Suprapubic skin (tissue), 4 donors: Measurements from ENCODE around the gene RXRB. TPM values are rescaled to one million over a fixed set of nuclear protein-coding genes. Genes with fewer than 3 reads are reported as not detected.

Experiments used
- DNase-seq, 2 donors: peaks; one replicate each; pipeline ENCODE4 v3.0.0-alpha.2; 2019; ENCODE audit warnings: low spot score in 2 of 2
- H3K27ac ChIP-seq: fragments of 200-600 bp; sonication (generic); one replicate; pipeline ENCODE4 v1.5.1; 2019
- H3K27me3 ChIP-seq: fragments of 200-600 bp; sonication (generic); one replicate; pipeline ENCODE4 v1.5.1; 2019
- H3K36me3 ChIP-seq: fragments of 200-600 bp; sonication (generic); one replicate; pipeline ENCODE4 v1.5.1; 2019
- H3K4me1 ChIP-seq: fragments of 200-600 bp; sonication (generic); one replicate; pipeline ENCODE4 v1.5.1; 2019
- H3K4me3 ChIP-seq: fragments of 200-600 bp; sonication (generic); one replicate; pipeline ENCODE4 v1.5.1; 2019; ENCODE audit warnings: mild to moderate bottlenecking
- H3K9me3 ChIP-seq: fragments of 200-600 bp; sonication (generic); one replicate; pipeline ENCODE4 v1.5.1; 2019
- CTCF ChIP-seq, 2 donors: fragments of 200-600 bp in 1 of 2; fragments of 450-650 bp in 1 of 2; sonication (generic) in 1 of 2; IDR thresholded peaks; one replicate each; pipeline ENCODE4 v1.5.1; 2016 to 2019; ENCODE audit warnings: antibody characterized with exemption in 2 of 2, mild to moderate bottlenecking in 1 of 2, moderate library complexity in 1 of 2
- EP300 ChIP-seq: sonication (generic); formaldehyde crosslinking; IDR thresholded peaks from one replicate; pipeline ENCODE4 v1.6.1; 2017; ENCODE audit warnings: antibody characterized with exemption
- POLR2A ChIP-seq, 2 donors: fragments of 450-650 bp; IDR thresholded peaks; one replicate each; pipeline ENCODE4 v1.6.1; 2017; ENCODE audit warnings: antibody characterized with exemption in 2 of 2, mild to moderate bottlenecking in 2 of 2, moderate library complexity in 2 of 2
- POLR2AphosphoS5 ChIP-seq, 3 donors: sonication (generic); formaldehyde crosslinking; IDR thresholded peaks; one replicate each; pipeline ENCODE4 v1.6.1; 2017; ENCODE audit warnings: antibody characterized with exemption in 3 of 3
- WGBS: methylation state at CpG from one replicate; pipeline ENCODE4 v1.1.5; 2018; 5-methylcytosine and 5-hydroxymethylcytosine counted together
- total RNA-seq, 4 donors: library from RNA; depleted of rRNA; stranded (reverse); fragments of >200 nt; gene quantifications; one replicate each; pipeline ENCODE4 v1.1.0, GENCODE V29; 2016

The RXRB gene
- total RNA-seq, 4 donors from 2014 or later, result 18.6 to 47.9 (median 26.9) TPM

DNA sequence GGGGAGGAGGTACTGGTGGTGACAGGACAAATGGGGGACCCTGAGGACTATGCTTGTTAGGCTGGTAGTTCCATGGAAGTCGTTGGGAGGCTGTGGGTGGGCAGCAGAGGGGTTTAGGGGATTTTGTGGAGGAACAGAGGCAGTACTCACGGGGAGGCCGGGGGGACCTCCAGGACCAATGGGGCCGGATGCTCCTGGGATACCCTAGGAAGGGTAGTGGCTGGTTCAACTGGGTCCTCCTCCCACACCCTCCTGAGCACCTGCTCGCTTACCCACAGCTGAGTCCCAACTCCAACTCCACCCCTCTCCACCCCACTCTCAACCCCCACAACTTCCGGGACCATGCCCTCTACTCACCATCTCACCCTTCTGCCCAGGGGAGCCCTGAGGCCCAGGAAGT lies 34.1 kb downstream of the RXRB start:
- peaks cover 9% of the 10 kb centered on the region for H3K4me1 ChIP-seq
- no peak overlapping the region for H3K27ac ChIP-seq
- TF ChIP-seq POLR2AphosphoS5 (IDR thresholded peaks at IDR 0.05) (no peak), EP300 (no peak), CTCF (IDR thresholded peaks at IDR 0.05) (no peak), POLR2A (IDR thresholded peaks at IDR 0.05) (no peak)
- no peaks in the 10 kb centered on the region for H3K9me3 ChIP-seq
- no peaks in the 10 kb centered on the region for H3K36me3 ChIP-seq
- 84% methylated on average over 6 of the region's 6 CpGs for WGBS
- no peak for DNase-seq
- no peaks in the 10 kb centered on the region for H3K27me3 ChIP-seq
- H3K4me3 ChIP-seq, result no peak overlapping the region

GRCh38 chr6:33165581-33166258 lies 34.7 kb downstream of the RXRB start:
- no peaks in the 10 kb centered on the region for H3K36me3 ChIP-seq
- TF ChIP-seq POLR2A (IDR thresholded peaks at IDR 0.05) (no peak), EP300 (no peak), CTCF (IDR thresholded peaks at IDR 0.05) (no peak), POLR2AphosphoS5 (IDR thresholded peaks at IDR 0.05) (no peak)
- peaks cover 15% of the 10 kb centered on the region for H3K4me1 ChIP-seq
- no peak for DNase-seq
- 87% methylated on average over 9 of the region's 17 CpGs for WGBS
- H3K9me3 ChIP-seq, result no peaks in the 10 kb centered on the region
- H3K27me3 ChIP-seq, result no peaks in the 10 kb centered on the region
- no peak overlapping the region for H3K4me3 ChIP-seq
- H3K27ac ChIP-seq, result no peak overlapping the region

DNA sequence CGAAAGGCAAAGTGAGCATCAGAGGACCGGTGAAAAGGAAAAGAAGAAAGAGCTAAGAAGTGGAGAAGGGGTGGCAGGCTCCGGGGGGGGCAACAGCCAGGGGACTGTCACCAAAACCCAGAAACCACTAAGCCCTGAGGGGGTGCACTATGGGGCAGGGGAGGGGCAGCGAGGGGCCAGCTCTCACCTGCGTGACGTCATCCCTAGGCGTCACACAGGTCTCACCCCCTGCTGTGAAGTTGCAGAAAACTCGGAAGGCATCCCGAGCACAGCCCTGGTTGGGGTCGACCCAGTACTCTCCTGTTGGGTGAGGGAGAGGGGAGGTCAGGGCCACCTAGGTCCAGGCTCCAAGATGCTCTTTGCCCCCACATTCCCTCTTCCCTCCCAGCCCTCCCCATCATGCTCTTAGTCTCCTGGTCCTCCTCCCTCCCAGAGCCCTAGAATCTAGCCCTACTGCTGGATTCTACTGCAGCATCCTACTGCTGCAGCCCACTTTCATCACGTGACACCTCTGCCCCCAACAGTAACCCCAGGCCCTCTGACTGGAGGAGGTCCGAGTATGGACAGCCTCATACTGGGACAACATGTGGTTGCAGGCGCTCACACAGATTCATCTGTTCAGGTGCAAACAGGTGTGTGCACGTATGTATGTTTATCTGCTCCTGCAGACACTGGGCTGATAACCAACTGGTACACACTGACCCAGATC lies 35.6 kb downstream of the RXRB start:
- Histone ChIP-seq H3K9me3 (no peaks in the 10 kb centered on the region), H3K27ac (no peak overlapping the region), H3K4me3 (no peak overlapping the region), H3K4me1 (peaks cover 20% of the 10 kb centered on the region), H3K27me3 (no peaks in the 10 kb centered on the region), H3K36me3 (no peaks in the 10 kb centered on the region)
- DNase-seq, result no peak
- WGBS, result 53% methylated on average over 11 of the region's 14 CpGs
- TF ChIP-seq EP300 (no peak), CTCF (IDR thresholded peaks at IDR 0.05) (no peak), POLR2A (IDR thresholded peaks at IDR 0.05) (no peak), POLR2AphosphoS5 (IDR thresholded peaks at IDR 0.05) (no peak)

GRCh38 chr6:33164176-33164575 lies 36.3 kb downstream of the RXRB start:
- peaks cover 20% of the 10 kb centered on the region for H3K4me1 ChIP-seq
- TF ChIP-seq CTCF (IDR thresholded peaks at IDR 0.05), result no peak
- TF ChIP-seq EP300, result no peak
- no peak for TF ChIP-seq POLR2A (IDR thresholded peaks at IDR 0.05)
- no peak for TF ChIP-seq POLR2AphosphoS5 (IDR thresholded peaks at IDR 0.05)
- no peaks in the 10 kb centered on the region for H3K27me3 ChIP-seq
- 51% methylated on average over 9 of the region's 10 CpGs for WGBS
- no peaks in the 10 kb centered on the region for H3K36me3 ChIP-seq
- H3K9me3 ChIP-seq, result no peaks in the 10 kb centered on the region
- DNase-seq, result no peak
- no peak overlapping the region for H3K4me3 ChIP-seq
- H3K27ac ChIP-seq, result no peak overlapping the region

- no peak for DNase-seq
- no peak overlapping the region for H3K4me3 ChIP-seq
- TF ChIP-seq POLR2AphosphoS5 (IDR thresholded peaks at IDR 0.05), result no peak
- TF ChIP-seq POLR2A (IDR thresholded peaks at IDR 0.05), result no peak
- TF ChIP-seq CTCF (IDR thresholded peaks at IDR 0.05), result no peak
- no peak for TF ChIP-seq EP300
- H3K27me3 ChIP-seq, result no peaks in the 10 kb centered on the region
- H3K9me3 ChIP-seq, result no peaks in the 10 kb centered on the region
- WGBS, result 60% methylated on average over 8 of the region's 10 CpGs
- no peaks in the 10 kb centered on the region for H3K36me3 ChIP-seq
- no peak overlapping the region for H3K27ac ChIP-seq
- peaks cover 20% of the 10 kb centered on the region for H3K4me1 ChIP-seq
Measured at GRCh38 chr6:33163540-33163939, 36.9 kb downstream of the RXRB start.
